Fibroblast of pulmonary artery (primary cell): ENCODE measurements around the gene C1QA.

Experiments
- DNase-seq: peaks from one replicate; pipeline ENCODE4 v3.0.0-alpha.2; 2010; ENCODE audit warnings: low read depth
- H3K4me3 ChIP-seq: replicated peaks from 2 replicates; pipeline ENCODE4 v1.5.1; 2011; ENCODE audit warnings: low read depth, mild to moderate bottlenecking, control low read depth, low read length, moderate library complexity
- TF ChIP-seq, protein P1 (sequence below): IDR thresholded peaks from 2 replicates; pipeline ENCODE4 v1.5.1; 2011; ENCODE audit warnings: mild to moderate bottlenecking, control low read depth, low read length, inconsistent platforms; ENCODE audit errors: missing control alignments

Gene C1QA

GRCh38 chr1:22628698-22629444 lies 7.6 kb upstream of the C1QA start:
- H3K4me3 ChIP-seq: no peak overlapping the region
- DNase-seq: no peak
- TF ChIP-seq, protein P1, sequence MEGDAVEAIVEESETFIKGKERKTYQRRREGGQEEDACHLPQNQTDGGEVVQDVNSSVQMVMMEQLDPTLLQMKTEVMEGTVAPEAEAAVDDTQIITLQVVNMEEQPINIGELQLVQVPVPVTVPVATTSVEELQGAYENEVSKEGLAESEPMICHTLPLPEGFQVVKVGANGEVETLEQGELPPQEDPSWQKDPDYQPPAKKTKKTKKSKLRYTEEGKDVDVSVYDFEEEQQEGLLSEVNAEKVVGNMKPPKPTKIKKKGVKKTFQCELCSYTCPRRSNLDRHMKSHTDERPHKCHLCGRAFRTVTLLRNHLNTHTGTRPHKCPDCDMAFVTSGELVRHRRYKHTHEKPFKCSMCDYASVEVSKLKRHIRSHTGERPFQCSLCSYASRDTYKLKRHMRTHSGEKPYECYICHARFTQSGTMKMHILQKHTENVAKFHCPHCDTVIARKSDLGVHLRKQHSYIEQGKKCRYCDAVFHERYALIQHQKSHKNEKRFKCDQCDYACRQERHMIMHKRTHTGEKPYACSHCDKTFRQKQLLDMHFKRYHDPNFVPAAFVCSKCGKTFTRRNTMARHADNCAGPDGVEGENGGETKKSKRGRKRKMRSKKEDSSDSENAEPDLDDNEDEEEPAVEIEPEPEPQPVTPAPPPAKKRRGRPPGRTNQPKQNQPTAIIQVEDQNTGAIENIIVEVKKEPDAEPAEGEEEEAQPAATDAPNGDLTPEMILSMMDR: no peak

- DNase-seq: no peak
- TF ChIP-seq, protein P1: no peak
- no peak overlapping the region for H3K4me3 ChIP-seq
Observed at GRCh38 chr1:22629886-22630285, 6.5 kb upstream of the C1QA start.

GRCh38 chr1:22633697-22634463 lies 2.5 kb upstream of the C1QA start:
- no peak for DNase-seq
- TF ChIP-seq, protein P1: no peak
- no peak overlapping the region for H3K4me3 ChIP-seq

DNA sequence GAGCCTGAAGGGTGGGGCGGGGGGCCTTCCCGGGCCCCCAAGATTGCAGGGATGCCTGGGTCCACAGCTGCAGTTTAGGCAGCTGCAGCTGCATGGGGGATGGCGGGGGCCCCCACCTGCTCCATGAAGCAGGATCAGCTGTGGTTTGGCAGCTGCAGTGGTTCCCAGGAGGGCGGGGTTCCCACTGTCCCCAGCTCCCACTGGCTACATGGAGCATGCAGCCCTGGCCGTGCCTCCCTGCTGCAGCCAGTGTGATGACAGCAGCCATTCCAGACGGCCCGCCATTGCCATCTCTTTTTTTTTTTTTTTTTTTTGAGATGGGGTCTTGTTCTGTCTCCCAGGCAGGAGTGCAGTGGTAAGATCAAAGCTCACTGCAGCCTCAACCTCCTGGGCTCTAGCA lies 992 bp upstream of the C1QA start:
- DNase-seq: no peak
- TF ChIP-seq, protein P1: no peak
- no peak overlapping the region for H3K4me3 ChIP-seq

DNA sequence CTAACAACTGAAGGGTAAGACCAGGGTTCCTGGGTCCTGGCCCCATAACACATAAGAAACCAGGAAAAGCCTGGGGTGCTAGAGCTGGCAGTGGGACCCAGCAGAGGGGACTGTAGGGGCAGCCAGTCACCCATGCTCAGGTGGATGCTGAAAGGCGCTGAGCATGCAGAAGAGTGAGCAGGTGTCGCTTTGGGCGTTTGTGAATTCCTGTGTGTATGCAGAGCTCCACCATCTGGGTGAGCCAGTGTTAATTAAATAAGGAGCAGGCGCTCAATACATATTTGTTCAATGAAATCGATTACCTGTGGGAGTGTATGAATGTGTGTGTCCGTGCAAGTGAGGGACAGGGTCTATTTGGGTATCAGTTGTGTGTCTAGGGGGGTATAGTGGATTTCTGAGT lies 499 bp downstream of the C1QA start:
- TF ChIP-seq, protein P1: no peak
- no peak for DNase-seq
- H3K4me3 ChIP-seq: no peak overlapping the region

- no peak overlapping the region for H3K4me3 ChIP-seq
- no peak for DNase-seq
- TF ChIP-seq, protein P1: no peak
Observed at GRCh38 chr1:22637907-22638445, 1.5 kb downstream of the C1QA start.
